ENCODE data around the gene NDC1.
"Not testable (repeated sequence)": the region's sequence is repeated elsewhere in the genome, so short reads cannot be mapped to it uniquely, and the experiment has no call there.

The NDC1 gene

DNA sequence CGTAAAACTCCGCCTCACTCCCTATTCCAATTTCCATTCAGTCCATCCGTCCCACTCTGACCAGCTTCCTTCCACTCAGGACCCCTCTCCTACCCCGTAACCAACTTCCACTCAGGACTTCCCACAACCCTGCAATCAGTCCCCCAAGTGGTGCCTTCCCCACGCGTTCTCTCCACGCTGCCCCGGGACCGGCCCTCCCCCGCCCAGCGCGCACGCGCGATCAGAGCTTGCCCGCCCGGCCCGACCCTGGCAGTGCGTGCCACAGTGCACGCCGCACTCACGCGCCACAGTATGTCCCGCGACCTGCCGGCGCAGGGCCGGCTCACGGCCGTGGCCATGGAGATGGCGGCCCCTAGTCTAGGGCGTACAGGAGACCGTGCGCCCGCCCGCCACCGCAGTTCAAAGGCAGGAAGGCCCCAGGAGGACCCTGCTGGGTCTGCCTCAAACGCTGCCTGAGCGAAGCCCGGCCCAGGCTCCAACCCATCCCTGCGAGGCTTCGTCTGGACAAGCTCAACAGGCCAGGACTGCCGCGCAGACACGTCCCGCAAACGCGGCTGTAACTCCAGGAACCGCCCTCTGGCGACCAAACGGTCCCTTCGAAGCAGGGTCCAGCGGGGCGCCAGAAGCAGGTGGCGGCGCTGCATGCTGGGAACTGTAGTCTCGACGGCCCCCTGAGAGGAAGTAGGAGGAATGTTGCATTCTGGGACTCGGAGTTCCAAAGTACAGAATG lies at the start of gene NDC1:
Gene NDC1 (minus strand): TSS at position 373 of the 730 bp plus-strand sequence. CDS start 35 bp downstream, at position 338.
- DNase-seq: peak; percentile 95

DNA sequence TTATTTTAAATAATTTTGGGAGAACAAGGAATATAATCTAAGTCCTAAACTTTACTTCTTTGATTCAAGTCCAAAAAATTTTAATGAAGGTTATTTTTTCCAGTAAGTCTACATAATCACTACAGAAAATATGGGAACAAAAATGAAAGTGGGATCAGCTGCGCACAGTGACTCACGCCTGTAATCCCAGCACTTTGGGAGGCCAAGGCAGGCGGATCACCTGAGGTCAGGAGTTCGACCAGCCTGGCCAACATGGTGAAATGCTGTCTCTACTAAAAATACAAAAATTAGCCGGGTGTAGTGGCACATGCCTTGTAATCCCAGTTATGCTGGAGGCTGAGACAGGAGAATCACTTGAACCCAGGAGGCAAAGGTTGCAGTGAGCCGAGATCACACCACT lies 45.5 kb upstream of the NDC1 start:
- not testable (repeated sequence) for DNase-seq

DNA sequence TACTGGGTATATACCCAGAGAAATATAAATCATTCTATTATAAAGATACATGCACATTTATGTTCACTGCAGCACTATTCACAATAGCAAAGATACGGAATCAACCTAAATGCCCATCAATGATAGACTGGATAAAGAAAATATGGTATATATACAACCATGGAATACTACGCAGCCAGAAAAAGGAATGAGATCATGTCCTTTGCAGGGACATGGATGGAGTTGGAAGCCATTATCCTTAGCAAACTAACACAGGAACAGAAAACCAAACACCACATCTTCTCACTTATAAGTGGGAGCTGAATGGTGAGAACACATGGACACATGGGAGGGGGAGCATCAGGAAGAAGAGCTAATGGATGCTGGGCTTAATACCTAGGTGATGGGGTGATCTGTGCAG lies 43.8 kb upstream of the NDC1 start:
- DNase-seq: not testable (repeated sequence)

GRCh38 chr1:53878492-53879105 lies 40.5 kb upstream of the NDC1 start:
- DNase-seq: peak; percentile 73

DNA sequence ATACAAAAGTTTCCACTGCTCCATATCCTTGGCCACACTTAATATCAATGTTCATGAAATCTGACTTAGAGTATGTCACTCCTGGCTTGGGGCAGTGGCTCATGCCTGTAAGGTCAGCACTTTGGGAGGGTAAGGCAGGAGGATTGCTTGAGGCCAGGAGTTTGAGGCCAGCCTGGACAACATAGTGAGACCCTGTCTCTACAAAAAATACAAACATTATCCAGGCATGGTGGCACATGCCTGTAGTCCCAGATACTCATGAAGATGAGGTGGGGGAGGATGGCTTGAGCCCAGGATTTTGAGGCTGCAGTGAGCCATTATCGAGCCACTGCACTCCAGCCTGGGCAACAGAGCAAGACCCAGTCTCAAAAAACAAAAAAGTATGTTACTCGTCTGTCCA lies 37.1 kb upstream of the NDC1 start:
- DNase-seq: not testable (repeated sequence)

DNA sequence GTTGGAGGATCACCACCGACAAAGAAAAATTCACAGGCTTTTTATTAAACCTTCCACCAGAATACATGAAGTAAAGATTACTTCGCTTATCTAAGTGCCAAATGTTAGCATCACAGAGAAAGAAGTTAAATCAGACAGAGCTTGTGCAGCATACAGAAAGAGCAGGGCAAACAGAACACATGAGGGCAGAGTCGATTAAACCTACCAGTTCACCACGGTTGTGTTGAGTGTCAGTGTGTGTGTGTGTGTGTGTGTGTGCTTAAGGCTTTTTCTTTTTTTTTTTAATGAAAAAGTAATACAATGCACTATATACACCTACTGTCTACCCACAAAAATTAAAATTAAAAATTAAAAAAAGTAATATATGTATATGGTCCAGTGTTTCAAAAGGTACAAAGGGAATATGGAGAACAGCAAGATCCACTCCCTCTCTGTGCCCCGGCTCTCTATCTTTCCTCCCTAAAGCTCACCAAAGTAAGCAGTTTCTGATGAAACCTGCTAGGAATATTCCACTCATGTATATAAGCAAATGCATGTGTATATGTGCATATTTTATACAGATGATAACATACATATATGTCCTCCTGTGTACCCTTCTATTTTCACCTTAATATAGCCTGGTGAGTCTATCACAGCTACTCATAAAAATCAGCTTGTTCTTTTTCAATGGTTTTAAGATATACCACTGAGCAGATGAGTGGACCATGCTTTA lies 33.8 kb upstream of the NDC1 start:
- no peak for DNase-seq

DNA sequence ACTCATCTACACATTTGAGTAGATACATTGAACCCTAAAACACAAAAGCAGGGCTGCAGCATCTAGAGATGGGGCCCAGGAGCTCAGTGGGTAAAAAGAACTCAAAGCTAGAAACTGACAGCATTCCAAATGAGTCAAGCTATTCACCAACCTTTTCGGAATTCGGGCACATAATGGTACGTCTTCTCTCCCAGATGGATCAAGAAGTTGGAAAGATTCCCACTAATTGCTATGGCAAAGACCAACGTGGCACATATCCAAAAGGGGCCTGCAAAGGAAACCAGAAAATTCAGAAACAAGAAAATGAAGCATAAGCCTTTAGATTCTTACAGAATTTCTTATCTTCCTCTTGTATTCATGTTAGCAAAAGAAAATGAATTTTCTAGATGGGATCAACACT lies 33.1 kb upstream of the NDC1 start:
- DNase-seq: no peak

- peak; percentile 30 for DNase-seq
Measured at GRCh38 chr1:53869454-53870117, 31.5 kb upstream of the NDC1 start.

GRCh38 chr1:53868565-53868964 lies 30.5 kb upstream of the NDC1 start:
- no peak for DNase-seq

GRCh38 chr1:53862507-53862906 lies 24.4 kb upstream of the NDC1 start:
- DNase-seq: no peak

DNA sequence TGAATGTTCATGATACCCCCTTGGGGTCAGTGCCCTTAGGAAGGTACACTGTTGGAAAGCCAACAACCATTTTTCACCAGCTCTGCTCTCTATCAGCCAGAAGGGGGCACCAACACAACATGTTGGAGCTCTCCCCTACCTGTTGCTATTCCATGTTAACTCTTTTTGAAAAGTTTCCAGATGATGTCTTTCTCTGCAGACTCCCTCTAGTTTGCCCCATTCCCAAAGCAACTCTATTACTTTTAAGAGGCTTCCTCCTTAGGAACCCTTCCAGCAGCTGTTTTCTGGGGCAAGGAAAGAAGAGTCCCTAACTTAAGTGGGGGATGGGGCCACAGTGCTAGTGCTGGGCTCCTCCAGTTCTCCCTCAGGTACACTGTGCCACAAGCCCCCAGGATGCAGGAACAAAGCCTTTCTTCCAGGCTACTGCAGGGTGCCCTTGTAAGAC lies 22.9 kb upstream of the NDC1 start:
- DNase-seq: peak; percentile 63

DNA sequence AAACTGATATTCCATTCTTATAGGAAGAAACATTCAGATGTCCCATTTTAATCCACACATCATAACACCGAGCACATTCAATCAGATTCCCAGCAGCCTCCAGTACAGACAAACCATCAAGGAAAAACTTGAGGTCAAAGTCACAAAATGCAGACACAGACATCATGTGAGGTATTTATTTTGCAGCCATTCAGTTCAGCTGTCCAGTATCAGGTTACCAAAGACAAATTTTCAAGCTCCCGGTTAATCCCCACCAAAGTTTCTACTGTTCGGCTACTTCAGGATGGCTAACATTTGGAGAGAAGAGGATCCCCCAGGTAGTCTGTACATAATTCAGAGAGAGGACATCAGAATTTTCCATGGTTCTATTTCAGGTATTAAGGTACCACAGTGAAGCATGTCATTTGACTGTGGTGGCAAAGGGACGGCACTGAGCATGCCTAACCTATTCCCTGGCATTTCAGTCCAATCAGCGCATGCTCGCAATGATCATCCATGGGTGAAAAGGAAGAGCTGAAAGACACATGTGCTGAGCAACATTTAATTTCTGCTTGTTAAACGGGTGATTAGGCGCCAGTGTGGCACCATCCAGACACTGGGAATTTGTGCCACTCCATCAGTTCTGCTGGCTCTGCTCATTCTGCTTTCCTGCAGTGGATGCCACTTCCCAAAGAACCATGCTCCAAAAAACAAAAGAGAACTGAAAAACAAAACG lies 13.6 kb upstream of the NDC1 start:
- no peak for DNase-seq

- no peak for DNase-seq
Measured at GRCh38 chr1:53850082-53850673, 12.1 kb upstream of the NDC1 start.

DNA sequence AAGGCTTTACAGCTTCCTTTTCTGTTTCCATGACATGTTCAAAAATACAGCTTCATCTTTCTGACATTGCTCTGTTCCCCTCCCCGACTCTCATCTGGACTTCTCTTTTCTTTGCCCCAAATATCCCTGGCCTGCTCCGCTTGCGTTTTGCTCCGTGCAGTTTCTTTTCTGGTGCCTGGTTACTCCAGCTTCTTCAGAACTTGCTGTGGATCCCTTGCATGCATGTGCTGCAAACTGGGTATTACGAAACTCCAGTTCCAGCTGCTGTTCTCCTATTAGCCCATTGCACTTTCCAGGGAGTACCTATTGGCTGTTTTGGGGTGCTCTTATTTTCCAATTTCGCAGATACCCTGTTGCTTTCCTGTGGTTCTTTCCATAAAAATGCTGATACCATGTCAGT lies 9.9 kb upstream of the NDC1 start:
- DNase-seq: peak; percentile 16

GRCh38 chr1:53842347-53842746 lies 4.3 kb upstream of the NDC1 start:
- DNase-seq: no peak

DNA sequence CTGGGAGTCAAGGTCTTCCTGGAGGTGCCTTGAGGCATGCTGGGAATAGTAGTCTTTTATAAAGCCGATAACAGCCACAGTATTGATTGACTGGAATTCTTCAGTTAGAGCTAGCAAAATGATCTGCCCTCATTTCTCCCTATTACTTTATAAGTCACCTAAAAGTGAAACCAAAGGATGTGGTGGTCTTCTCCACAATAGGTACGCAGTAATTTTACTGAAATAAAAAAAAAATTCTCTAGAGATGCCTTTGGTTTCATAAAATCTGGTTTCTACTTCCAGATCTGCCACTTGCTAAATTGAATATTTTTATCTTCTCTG lies 518 bp upstream of the NDC1 start:
- DNase-seq: no peak

DNA sequence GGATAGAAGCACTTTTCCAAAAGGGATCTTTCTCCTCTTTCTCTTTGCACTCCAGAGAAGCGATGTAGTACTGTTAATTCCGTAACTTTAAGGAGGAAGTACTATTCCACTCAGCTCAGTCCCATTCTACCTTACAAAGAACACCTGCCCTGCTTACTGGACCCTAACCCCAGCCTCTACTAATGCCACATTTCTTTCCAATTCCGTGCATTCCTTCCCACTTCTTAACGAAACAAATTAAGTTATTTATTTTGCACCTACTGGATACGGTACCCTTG lies 511 bp downstream of the NDC1 start:
- peak; percentile 5 for DNase-seq

GRCh38 chr1:53835491-53835890 lies 2.6 kb downstream of the NDC1 start:
- no peak for DNase-seq

DNA sequence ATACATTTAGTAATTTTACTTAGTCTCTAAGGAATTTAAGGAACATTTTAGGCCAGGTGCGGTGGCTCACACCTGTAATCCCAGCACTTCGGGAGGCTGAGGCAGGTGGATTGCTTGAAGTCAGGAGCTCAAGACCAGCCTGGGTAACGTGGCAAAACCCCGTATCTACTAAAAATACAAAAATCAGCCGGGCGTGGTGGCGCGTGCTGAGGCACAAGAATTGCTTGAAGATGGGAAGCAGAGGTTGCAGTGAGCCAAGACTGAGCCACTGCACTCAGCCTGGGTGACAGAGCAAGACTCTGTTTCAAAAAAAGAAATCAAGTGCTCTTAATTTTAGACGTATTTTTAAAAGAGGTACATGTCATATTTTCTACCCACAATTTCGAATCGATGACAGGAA lies 3.3 kb downstream of the NDC1 start:
- DNase-seq: no peak

- no peak for DNase-seq
Measured at GRCh38 chr1:53833393-53833792, 4.7 kb downstream of the NDC1 start.

- DNase-seq: no peak
Measured at GRCh38 chr1:53826367-53826766, 11.7 kb downstream of the NDC1 start.

- DNase-seq: no peak
Measured at GRCh38 chr1:53825306-53825705, 12.8 kb downstream of the NDC1 start.

DNA sequence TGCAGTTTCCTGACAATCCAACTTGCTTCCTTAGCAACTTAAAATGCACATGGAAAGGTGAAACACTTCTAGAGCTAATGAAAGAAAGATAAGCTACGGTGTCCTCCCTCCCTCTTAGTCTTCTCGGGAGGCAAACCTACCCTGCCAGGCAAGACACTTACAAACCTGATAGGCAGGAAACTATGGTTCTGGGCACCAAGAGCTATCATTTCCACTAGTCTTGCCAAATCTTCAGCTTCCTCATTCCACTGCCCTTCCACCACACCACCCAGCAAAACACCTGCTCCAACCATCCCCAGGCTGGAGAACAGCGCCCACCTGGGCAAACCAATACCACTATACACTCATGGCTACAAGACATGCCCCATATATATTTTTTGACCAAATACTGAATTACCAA lies 15.2 kb downstream of the NDC1 start:
- DNase-seq: no peak
